H1 (cell line): ENCODE data around the gene MYO1D.

ENCODE experiments used
- CTCF ChIP-seq, 3 experiments: IDR thresholded peaks; 1 replicate in 2 of 3; 2 replicates in 1 of 3; pipeline versions ENCODE4 v1.5.1 to v1.6.1; 2011; ENCODE audit warnings: low read length in 3 of 3, mild to moderate bottlenecking in 3 of 3, inconsistent platforms in 2 of 3, low read depth in 1 of 3, moderate library complexity in 1 of 3; ENCODE audit not compliant: insufficient read depth in 1 of 3; ENCODE audit errors: control extremely low read depth in 1 of 3
- GABPA ChIP-seq: IDR thresholded peaks from 2 replicates; pipeline ENCODE4 v1.6.1; 2011; ENCODE audit warnings: mild to moderate bottlenecking, low read length, moderate library complexity, borderline replicate concordance; ENCODE audit not compliant: insufficient read depth
- KDM1A ChIP-seq: fragments of 200-600, 300-600 bp; sonication (generic); IDR thresholded peaks from 2 replicates; pipeline ENCODE4 v1.7.1; 2016; ENCODE audit warnings: mild to moderate bottlenecking, low read length, borderline replicate concordance
- NRF1 ChIP-seq: IDR thresholded peaks from 2 replicates; pipeline ENCODE4 v1.6.1; 2011; ENCODE audit warnings: mild to moderate bottlenecking, low read depth, low read length, improper control_type of control experiment
- RAD21 ChIP-seq, 2 experiments: IDR thresholded peaks in 1 of 2; conservative IDR thresholded peaks in 1 of 2; 2 replicates each; pipeline ENCODE4 v1.6.1; 2011; ENCODE audit warnings: low read depth in 2 of 2, low read length in 2 of 2, improper control_type of control experiment in 1 of 2, inconsistent platforms in 1 of 2, mild to moderate bottlenecking in 1 of 2, moderate library complexity in 1 of 2
- RFX5 ChIP-seq: IDR thresholded peaks from 2 replicates; pipeline ENCODE4 v1.6.1; 2011; ENCODE audit warnings: low read depth, low read length, improper control_type of control experiment, borderline replicate concordance
- RNF2 ChIP-seq: fragments of 200-900, 300-1000 bp; sonication (generic); IDR thresholded peaks from 2 replicates; pipeline ENCODE4 v1.7.1; 2016; ENCODE audit warnings: borderline replicate concordance, low read depth, mild to moderate bottlenecking, antibody characterized with exemption, low read length; ENCODE audit not compliant: poor library complexity, severe bottlenecking; ENCODE audit errors: missing control alignments
- SAP30 ChIP-seq: fragments of 300-600 bp; sonication (generic); IDR thresholded peaks from 2 replicates; pipeline ENCODE4 v1.7.1; 2012; ENCODE audit warnings: low read length, moderate library complexity, mild to moderate bottlenecking, inconsistent platforms; ENCODE audit not compliant: insufficient read depth, insufficient replicate concordance
- SIN3A ChIP-seq, 2 experiments: IDR thresholded peaks in 1 of 2; conservative IDR thresholded peaks in 1 of 2; 2 replicates each; pipeline ENCODE4 v1.6.1; 2011 to 2012; ENCODE audit warnings: low read length in 2 of 2, improper control_type of control experiment in 1 of 2, low read depth in 1 of 2, mild to moderate bottlenecking in 1 of 2
- USF2 ChIP-seq: IDR thresholded peaks from 2 replicates; pipeline ENCODE4 v1.6.1; 2011; ENCODE audit warnings: low read length, improper control_type of control experiment
- ZNF274 ChIP-seq: IDR thresholded peaks from 2 replicates; pipeline ENCODE4 v1.7.0; 2012; ENCODE audit warnings: low read length, borderline replicate concordance; ENCODE audit errors: extremely low read depth

GRCh38 chr17:32671896-32672295 is 205.0 kb downstream of the MYO1D start:
- TF ChIP-seq USF2 (no peak), KDM1A (no peak), CTCF (IDR thresholded peaks at IDR 0.05; ENCODE audit: control extremely low read depth in 1 of 3, insufficient read depth in 1 of 3, low read depth in 1 of 3, low read length in 3 of 3) (no peak), GABPA (no peak), RNF2 (no peak), RAD21 (IDR thresholded peaks at IDR 0.05 in 1 of 2, conservative IDR thresholded peaks at IDR 0.05 in 1 of 2; ENCODE audit: low read depth in 2 of 2, low read length in 2 of 2) (no peak), ZNF274 (no peak), SAP30 (no peak), NRF1 (no peak), RFX5 (no peak), SIN3A (conservative IDR thresholded peaks at IDR 0.05 in 1 of 2, IDR thresholded peaks at IDR 0.05 in 1 of 2; ENCODE audit: low read depth in 1 of 2, low read length in 2 of 2) (no peak)
